ENCODE results near the gene DPPA4.
A peak's percentile ranks its signal among the peaks of the same experiment; 100 is the strongest.
"Not testable (repeated sequence)": the region's sequence is repeated elsewhere in the genome, so short reads cannot be mapped to it uniquely, and the experiment has no call there.

Gene DPPA4

GRCh38 chr3:109337393-109337792 is at the start of gene DPPA4:
TSS of gene DPPA4 (minus strand) at chr3:109337546. CDS start at chr3:109337517, 29 bp downstream.
- Histone ChIP-seq H3K9me3 (no peaks in the 10 kb centered on the region), H3K27me3 (ENCODE audit: low read depth) (no peaks in the 10 kb centered on the region), H3K4me1 (peaks cover 35% of the 10 kb centered on the region), H3K36me3 (replicated peaks) (peaks cover 31% of the 10 kb centered on the region), H3K4me3 (peak within 1 kb of the TSS; percentile 70)
- DNase-seq (ENCODE audit: low spot score in 2 of 2): peak; percentile 89 to 96
- in situ Hi-C loops (cut with MboI; ENCODE audit: low sequenced_read_pairs): no loop called here

GRCh38 chr3:109385442-109386318 is 48.3 kb upstream of the DPPA4 start:
- in situ Hi-C loops (cut with MboI; ENCODE audit: low sequenced_read_pairs): no loop called here
- Histone ChIP-seq H3K4me1 (peaks cover 4% of the 10 kb centered on the region), H3K4me3 (no peak overlapping the region), H3K36me3 (replicated peaks) (no peaks in the 10 kb centered on the region), H3K27me3 (ENCODE audit: low read depth) (no peaks in the 10 kb centered on the region), H3K9me3 (no peaks in the 10 kb centered on the region)
- no peak for DNase-seq (ENCODE audit: low spot score in 2 of 2)

GRCh38 chr3:109384164-109384563 is 46.8 kb upstream of the DPPA4 start:
- H3K36me3 ChIP-seq (replicated peaks): no peaks in the 10 kb centered on the region
- in situ Hi-C loops (cut with MboI; ENCODE audit: low sequenced_read_pairs): no loop called here
- H3K4me3 ChIP-seq: no peak overlapping the region
- peaks cover 4% of the 10 kb centered on the region for H3K4me1 ChIP-seq
- H3K27me3 ChIP-seq (ENCODE audit: low read depth): no peaks in the 10 kb centered on the region
- no peaks in the 10 kb centered on the region for H3K9me3 ChIP-seq
- DNase-seq (ENCODE audit: low spot score in 2 of 2): no peak

GRCh38 chr3:109382588-109382987 is 45.2 kb upstream of the DPPA4 start:
- in situ Hi-C loops (cut with MboI; ENCODE audit: low sequenced_read_pairs): no loop called here
- DNase-seq (ENCODE audit: low spot score in 2 of 2): no peak
- Histone ChIP-seq H3K27me3 (ENCODE audit: low read depth) (no peaks in the 10 kb centered on the region), H3K4me3 (no peak overlapping the region), H3K36me3 (replicated peaks) (no peaks in the 10 kb centered on the region), H3K9me3 (no peaks in the 10 kb centered on the region), H3K4me1 (no peaks in the 10 kb centered on the region)

GRCh38 chr3:109375975-109376374 is 38.6 kb upstream of the DPPA4 start:
- Histone ChIP-seq H3K4me1 (no peaks in the 10 kb centered on the region), H3K9me3 (no peaks in the 10 kb centered on the region), H3K4me3 (no peak overlapping the region), H3K27me3 (ENCODE audit: low read depth) (no peaks in the 10 kb centered on the region), H3K36me3 (replicated peaks) (no peaks in the 10 kb centered on the region)
- in situ Hi-C loops (cut with MboI; ENCODE audit: low sequenced_read_pairs): no loop called here
- DNase-seq (ENCODE audit: low spot score in 2 of 2): no peak

- H3K9me3 ChIP-seq; H3K4me1 ChIP-seq; H3K36me3 ChIP-seq (replicated peaks); H3K4me3 ChIP-seq; DNase-seq (ENCODE audit: low spot score in 2 of 2); in situ Hi-C loops (cut with MboI; ENCODE audit: low sequenced_read_pairs); H3K27me3 ChIP-seq (ENCODE audit: low read depth): not testable (repeated sequence)
Observed at GRCh38 chr3:109374434-109374833, 37.1 kb upstream of the DPPA4 start.

- in situ Hi-C loops (cut with MboI; ENCODE audit: low sequenced_read_pairs): no loop called here
- Histone ChIP-seq H3K36me3 (replicated peaks) (no peaks in the 10 kb centered on the region), H3K9me3 (no peaks in the 10 kb centered on the region), H3K4me1 (no peaks in the 10 kb centered on the region), H3K27me3 (ENCODE audit: low read depth) (no peaks in the 10 kb centered on the region), H3K4me3 (no peak overlapping the region)
- DNase-seq (ENCODE audit: low spot score in 2 of 2): no peak
Observed at GRCh38 chr3:109373933-109374332, 36.6 kb upstream of the DPPA4 start.

- Histone ChIP-seq H3K4me3 (no peak overlapping the region), H3K36me3 (replicated peaks) (no peaks in the 10 kb centered on the region), H3K27me3 (ENCODE audit: low read depth) (no peaks in the 10 kb centered on the region), H3K9me3 (no peaks in the 10 kb centered on the region), H3K4me1 (no peaks in the 10 kb centered on the region)
- DNase-seq (ENCODE audit: low spot score in 2 of 2): no peak
- in situ Hi-C loops (cut with MboI; ENCODE audit: low sequenced_read_pairs): no loop called here
Observed at GRCh38 chr3:109372639-109373038, 35.3 kb upstream of the DPPA4 start.

- peak; percentile 54 to 62 for DNase-seq (ENCODE audit: low spot score in 2 of 2)
- no peaks in the 10 kb centered on the region for H3K9me3 ChIP-seq
- in situ Hi-C loops (cut with MboI; ENCODE audit: low sequenced_read_pairs): no loop called here
Observed at GRCh38 chr3:109369510-109369909, 32.2 kb upstream of the DPPA4 start.

GRCh38 chr3:109364088-109364487 is 26.7 kb upstream of the DPPA4 start:
- Histone ChIP-seq H3K9me3 (no peaks in the 10 kb centered on the region), H3K27me3 (ENCODE audit: low read depth) (no peaks in the 10 kb centered on the region), H3K4me1 (no peaks in the 10 kb centered on the region), H3K4me3 (no peak overlapping the region), H3K36me3 (replicated peaks) (no peaks in the 10 kb centered on the region; the same call in 1 of the 2 replicates)
- in situ Hi-C loops (cut with MboI; ENCODE audit: low sequenced_read_pairs): no loop called here
- DNase-seq (ENCODE audit: low spot score in 2 of 2): no peak

More at GRCh38 chr3:109369510-109369909, 32.2 kb upstream of the DPPA4 start:
- Histone ChIP-seq H3K4me1 (no peaks in the 10 kb centered on the region), H3K27me3 (ENCODE audit: low read depth) (no peaks in the 10 kb centered on the region), H3K36me3 (replicated peaks) (no peaks in the 10 kb centered on the region; the same call in 1 of the 2 replicates), H3K4me3 (no peak overlapping the region)

- H3K4me3 ChIP-seq: no peak overlapping the region
Observed at GRCh38 chr3:109363634-109364033, 26.3 kb upstream of the DPPA4 start.

GRCh38 chr3:109362823-109363222 is 25.5 kb upstream of the DPPA4 start:
- no peaks in the 10 kb centered on the region for H3K9me3 ChIP-seq

More at GRCh38 chr3:109363634-109364033, 26.3 kb upstream of the DPPA4 start:
- H3K27me3 ChIP-seq (ENCODE audit: low read depth): no peaks in the 10 kb centered on the region
- no peak for DNase-seq (ENCODE audit: low spot score in 2 of 2)
- H3K4me1 ChIP-seq: no peaks in the 10 kb centered on the region
- H3K9me3 ChIP-seq: no peaks in the 10 kb centered on the region
- no peaks in the 10 kb centered on the region; the same call in 1 of the 2 replicates for H3K36me3 ChIP-seq (replicated peaks)
- in situ Hi-C loops (cut with MboI; ENCODE audit: low sequenced_read_pairs): no loop called here

GRCh38 chr3:109358809-109359208 is 21.5 kb upstream of the DPPA4 start:
- H3K9me3 ChIP-seq; H3K36me3 ChIP-seq (replicated peaks); DNase-seq (ENCODE audit: low spot score in 2 of 2); H3K27me3 ChIP-seq (ENCODE audit: low read depth); H3K4me3 ChIP-seq; in situ Hi-C loops (cut with MboI; ENCODE audit: low sequenced_read_pairs): not testable (repeated sequence)
- H3K4me1 ChIP-seq: peaks cover 27% of the 10 kb centered on the region

More at GRCh38 chr3:109362823-109363222, 25.5 kb upstream of the DPPA4 start:
- Histone ChIP-seq H3K36me3 (replicated peaks) (no peaks in the 10 kb centered on the region; the same call in 1 of the 2 replicates), H3K27me3 (ENCODE audit: low read depth) (no peaks in the 10 kb centered on the region), H3K4me3 (no peak overlapping the region), H3K4me1 (peaks cover 1% of the 10 kb centered on the region)
- no peak for DNase-seq (ENCODE audit: low spot score in 2 of 2)
- in situ Hi-C loops (cut with MboI; ENCODE audit: low sequenced_read_pairs): no loop called here

- no peaks in the 10 kb centered on the region for H3K9me3 ChIP-seq
Observed at GRCh38 chr3:109356442-109357155, 19.3 kb upstream of the DPPA4 start.

More at GRCh38 chr3:109356442-109357155, 19.3 kb upstream of the DPPA4 start:
- peaks cover 27% of the 10 kb centered on the region for H3K4me1 ChIP-seq
- H3K27me3 ChIP-seq (ENCODE audit: low read depth): no peaks in the 10 kb centered on the region
- H3K4me3 ChIP-seq: no peak overlapping the region
- in situ Hi-C loops (cut with MboI; ENCODE audit: low sequenced_read_pairs): no loop called here
- H3K36me3 ChIP-seq (replicated peaks): no peaks in the 10 kb centered on the region
- DNase-seq (ENCODE audit: low spot score in 2 of 2): no peak

All from HAP-1 (cell line).